HG02623 (cell line): ENCODE measurements around the gene SEMA5A.
"Not testable (repeated sequence)": the region's sequence is repeated elsewhere in the genome, so short reads cannot be mapped to it uniquely, and the experiment has no call there.

ENCODE experiments used
- ATAC-seq: cut with Tn5 transposase; IDR thresholded peaks from one replicate; pipeline ENCODE4 v1.9.1; 2021; ENCODE audit warnings: moderate library complexity; ENCODE audit not compliant: unreplicated experiment

Gene SEMA5A

DNA sequence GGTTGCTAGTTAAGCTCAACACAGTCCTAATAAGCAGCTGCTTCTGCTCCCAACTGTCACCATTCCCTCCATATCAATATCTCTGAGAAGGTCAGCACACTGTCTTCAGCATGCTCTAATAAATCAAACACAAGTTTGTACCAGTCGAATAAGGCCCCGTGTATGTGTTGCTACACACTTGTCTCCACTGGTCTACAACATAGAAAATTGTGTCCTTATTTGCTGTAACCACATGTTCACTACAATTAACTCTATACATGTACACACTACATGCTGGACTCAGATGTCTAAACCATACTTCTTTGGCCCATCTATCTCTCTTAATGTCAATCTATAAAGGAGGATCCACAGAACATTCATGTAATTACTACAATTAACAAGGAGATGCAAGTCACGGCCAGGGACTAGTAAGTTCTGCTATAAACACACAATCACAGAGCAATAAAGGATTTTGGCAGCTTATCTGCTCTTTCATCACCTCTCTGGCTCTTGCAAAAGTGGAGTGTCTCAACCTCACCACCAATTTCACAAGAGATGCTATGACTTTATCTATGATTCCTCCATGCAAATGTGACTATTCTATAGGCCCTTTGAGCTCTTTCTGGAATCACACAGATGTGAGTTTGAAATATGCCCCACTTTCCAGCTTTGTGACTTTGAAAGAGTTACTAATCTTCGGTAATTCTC, 143.9 kb downstream of the SEMA5A start:
- ATAC-seq = no peak

DNA sequence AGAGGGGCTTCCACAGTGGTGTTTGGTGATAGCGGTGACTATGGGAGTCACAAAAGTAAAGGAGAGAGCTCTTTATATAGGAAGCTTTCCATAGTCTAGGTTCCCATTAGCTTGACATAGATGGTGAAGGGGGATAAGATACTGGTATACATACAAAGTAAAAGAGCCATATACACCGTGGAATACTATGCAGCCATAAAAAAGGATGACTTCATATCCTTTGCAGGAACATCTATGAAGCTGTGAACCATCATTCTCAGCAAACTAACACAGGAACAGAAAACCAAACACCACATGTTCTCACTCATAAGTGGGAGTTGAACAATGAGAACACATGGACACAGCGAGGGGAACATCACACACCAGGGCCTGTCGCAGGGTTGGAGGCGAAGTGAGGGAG, 146.1 kb downstream of the SEMA5A start:
- ATAC-seq = not testable (repeated sequence)

DNA sequence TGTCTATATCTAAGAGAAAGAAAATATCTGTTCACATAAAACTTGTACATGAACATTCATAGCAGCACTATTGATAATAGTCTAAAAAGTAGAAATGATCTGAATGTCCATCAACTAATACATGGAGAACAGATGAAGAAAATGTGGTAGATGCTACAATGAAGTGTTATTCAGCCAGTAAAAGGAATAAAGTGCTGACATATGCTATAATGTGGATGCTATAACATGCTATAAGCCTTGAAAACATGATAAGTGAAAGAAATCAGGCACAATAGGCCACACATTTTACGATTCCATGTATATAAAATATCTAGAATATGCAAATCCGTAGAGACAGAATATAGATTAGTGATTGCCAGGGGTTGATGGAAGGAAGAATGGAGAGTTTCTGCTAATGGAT, 146.8 kb downstream of the SEMA5A start:
- ATAC-seq = no peak

DNA sequence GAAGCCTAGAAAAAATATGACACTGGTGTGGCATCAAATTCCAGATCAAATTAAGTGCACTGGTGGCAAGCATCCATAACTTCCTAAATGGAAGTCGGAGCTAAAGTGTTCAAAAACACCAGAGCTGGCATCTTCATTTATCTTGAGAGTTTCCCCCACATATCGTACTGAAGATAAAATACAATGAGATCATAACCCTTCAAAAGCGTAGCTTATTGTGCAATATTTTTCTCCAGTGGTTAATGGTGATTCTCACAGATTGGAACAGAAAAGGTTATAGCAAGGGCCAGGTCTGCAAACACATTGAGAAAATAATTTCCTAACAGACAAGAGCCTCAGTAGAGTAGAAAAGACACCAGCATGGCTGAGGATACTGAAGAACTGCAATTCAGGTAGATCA, 147.6 kb downstream of the SEMA5A start:
- no peak for ATAC-seq

DNA sequence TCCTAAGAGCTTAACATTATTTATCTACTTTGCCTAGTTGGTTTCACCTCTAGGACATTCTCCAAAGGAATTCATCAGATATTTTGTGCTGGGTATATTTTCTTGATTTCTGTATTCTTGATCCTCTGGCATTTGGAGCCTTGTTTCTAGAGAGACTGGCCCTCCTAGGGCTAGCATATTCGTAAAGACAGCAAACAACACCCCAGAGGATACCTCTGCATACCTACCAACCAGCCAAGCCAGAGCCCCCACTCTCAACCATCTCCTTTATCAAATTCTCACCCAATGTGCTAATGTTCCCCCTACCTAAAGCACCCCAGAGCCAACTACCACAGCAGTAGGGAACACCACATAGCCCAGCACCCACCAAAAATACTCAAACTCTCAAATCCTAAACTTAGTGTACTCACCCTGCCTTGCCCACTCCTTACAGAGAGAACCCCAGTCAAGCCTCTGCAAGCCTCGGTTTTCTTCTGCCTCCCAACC, 149.5 kb downstream of the SEMA5A start:
- no peak for ATAC-seq

DNA sequence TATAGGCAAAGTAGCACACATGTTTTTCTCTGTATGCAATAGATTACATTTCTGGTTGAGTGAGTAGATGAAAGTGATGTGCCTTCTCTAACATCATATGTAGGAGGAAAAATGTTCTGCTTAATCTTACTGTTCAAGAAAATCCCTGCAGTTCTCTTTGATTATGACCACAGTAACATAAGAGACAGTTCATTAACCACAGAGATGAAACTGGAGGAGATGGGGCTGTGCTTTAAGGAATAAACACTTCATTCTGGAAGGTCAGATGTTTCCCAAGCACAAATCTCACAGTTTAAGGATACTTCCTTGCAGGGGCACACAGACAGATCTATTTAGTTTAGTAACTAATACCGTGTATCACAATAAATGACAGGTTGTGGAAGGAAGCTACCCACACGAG, 150.2 kb downstream of the SEMA5A start:
- ATAC-seq = no peak

DNA sequence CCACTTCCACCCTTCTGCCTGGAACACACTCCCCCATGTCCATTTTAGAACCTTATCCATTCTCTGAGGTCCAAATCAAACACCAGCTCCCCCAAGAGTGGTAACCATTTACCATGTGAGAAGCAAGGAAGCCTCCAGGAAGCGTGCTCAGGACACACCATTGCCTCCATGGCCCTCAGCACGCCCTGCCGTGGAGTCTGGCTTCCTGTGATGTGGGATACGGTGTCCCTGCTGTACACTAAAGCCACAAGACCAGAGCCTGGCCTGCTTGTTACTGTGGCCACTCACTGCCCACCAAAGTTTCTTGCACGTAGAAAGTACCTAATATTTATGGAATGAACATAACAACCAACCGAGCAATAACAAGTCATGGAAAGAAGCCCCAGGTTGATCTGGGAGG, 151.7 kb downstream of the SEMA5A start:
- no peak for ATAC-seq

DNA sequence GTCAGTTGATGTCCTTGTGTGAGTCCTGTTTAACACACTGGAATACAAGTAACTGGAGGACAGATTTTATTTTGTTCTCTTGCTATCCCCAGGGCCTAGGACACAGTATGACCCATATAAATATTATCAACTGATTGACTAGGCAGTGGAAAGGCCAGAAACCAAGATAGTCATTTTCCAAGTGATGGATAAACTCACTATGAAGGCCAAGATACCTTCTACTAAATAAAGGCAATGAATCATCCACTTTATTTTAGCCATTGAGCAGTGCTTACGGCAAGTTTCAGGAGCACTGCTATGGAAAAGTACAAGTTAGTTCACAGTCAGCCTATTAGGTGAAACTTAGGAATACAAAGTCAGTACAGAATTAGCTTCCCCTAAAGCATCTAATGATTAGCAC, 153.2 kb downstream of the SEMA5A start:
- ATAC-seq = no peak

DNA sequence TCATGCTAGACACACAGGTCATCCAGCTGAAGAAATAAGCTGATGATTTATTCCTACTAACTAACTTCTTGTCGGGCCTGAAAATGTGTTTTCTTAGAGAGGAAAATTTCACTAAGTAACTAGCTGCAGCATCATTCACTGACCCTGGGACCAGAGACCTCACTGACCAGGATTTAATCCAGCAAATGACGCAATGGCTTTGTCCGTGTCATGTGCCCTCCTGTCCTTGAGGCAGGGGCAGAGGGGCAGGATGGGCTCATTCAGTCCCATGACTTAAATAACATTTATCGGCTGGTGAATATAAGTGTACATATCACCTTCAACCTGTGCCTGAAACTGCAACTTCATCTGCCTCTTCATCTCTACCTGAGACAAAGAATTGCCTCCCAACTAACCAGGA, 154.8 kb downstream of the SEMA5A start:
- no peak for ATAC-seq

DNA sequence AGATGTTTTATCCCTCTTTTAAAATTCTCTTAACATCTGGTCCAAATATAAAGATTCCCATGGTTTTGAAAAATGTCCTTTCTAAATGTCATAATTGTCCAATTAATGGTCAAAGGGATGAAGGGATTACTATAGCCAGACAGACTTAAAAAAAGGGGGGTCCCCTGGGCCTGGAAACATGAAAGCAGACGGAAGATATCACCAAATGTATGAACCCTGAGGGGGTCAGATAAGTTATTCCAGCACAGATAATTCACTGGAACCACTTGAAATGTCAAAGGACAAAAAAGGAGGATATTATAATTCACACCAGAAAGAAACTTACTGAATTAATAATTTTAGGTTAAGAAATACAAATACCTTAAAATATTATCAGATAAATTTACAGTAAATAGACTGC, 155.8 kb downstream of the SEMA5A start:
- no peak for ATAC-seq

DNA sequence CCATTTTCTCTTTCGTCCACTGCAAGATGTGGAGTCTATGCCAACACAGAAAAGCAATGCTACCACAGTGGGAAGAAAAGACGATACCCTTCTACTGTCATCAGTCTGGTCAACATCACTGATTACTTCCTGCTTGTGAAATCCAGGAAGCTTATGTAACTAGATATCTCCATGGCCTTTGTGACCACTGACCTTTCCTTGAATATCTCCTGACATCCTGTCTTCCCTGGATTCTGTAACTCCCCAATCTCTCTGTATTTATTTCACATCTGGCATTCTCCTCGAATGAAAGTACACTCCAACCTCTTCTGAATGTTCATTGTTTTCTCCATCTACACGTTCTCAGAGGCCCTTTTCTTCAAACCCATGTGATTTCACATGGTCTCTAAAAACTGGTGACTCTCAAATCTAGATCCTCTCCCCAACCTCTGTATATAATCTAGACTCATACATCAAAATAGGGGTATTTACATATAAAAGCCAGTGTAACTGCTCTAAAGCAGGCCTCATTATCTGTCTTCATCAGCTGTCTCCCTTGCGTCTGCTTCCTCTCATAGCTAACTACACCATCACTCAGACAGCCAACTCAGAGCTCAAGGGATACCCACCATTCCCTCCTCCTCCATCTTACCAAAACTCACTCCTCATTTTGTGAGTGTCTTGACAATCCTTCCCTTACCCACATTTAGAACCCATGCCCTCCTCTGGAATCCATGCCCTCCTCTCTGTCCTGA, 156.8 kb downstream of the SEMA5A start:
- ATAC-seq = no peak

DNA sequence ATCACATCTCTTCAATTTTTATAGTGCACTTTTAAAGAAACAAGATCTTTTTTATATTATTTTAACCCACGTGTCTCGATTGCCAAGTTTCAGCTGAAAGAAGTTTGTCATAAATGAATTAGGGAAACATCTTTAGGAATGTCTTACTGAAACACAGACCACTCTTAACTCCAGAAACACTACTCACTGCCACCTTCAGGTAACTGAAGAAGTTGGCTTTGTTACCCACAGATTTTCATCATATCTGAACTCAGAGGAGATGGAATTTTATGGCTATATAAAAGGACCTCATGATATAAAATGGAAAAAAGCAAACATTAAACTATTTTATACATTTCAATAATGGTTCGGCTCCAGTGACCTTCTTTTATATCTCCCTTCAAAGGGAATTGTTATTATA, 158.0 kb downstream of the SEMA5A start:
- no peak for ATAC-seq

DNA sequence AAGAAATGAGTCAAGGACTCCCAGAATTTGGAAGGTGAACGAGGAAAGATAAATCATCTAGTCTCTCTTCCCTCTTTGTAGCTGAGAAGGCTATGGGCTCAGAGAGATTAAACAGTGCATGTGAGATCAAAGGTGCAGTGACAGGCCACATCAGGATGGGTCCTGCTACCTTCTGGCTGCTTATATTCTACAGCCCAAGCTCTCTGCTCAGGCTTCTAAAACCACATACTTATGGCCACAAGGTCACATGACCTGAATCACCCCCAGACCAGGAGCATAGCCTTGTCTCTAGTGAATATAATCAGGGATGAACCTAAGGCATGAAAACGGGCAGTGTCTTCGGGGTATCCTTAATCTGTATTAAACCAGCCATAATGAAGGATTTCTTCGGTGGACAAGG, 158.9 kb downstream of the SEMA5A start:
- ATAC-seq = no peak

DNA sequence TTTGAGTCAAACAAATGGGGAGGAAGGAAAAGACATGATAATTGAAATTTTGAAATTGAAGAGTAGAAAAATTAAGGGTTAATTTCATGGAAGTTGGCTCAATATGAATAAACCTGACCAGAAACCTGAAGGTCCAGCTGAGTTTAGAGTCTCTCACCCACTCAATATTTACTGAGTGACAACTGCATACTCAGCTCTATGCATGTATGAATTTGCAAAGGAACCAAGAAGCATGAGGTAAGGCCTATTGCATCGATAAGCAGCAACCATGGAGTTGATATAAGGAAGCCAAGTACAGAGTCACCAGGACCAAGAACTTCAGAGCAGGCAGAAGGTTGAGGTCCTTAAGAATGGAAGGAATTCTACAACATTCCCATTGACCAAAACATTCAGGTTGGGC, 163.4 kb downstream of the SEMA5A start:
- ATAC-seq = no peak

DNA sequence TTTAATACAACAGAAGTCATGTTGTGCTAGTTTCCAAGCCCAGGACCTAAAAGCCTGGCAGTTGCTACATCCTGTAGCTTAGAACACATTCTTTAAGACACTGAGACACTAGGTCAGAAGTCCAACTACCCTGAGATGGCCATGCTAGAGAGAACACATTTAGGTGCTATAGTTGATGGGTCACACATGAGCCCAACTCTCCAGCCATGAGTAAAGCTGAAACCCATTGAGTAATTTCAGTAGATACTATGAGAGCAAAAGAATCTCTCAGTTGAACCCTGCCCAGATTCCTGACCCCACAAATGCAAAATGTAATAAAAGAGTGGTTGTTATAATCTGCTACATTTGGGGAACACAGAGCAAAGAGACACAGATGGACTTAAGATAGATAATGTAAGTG, 164.4 kb downstream of the SEMA5A start:
- ATAC-seq = peak; percentile 86

DNA sequence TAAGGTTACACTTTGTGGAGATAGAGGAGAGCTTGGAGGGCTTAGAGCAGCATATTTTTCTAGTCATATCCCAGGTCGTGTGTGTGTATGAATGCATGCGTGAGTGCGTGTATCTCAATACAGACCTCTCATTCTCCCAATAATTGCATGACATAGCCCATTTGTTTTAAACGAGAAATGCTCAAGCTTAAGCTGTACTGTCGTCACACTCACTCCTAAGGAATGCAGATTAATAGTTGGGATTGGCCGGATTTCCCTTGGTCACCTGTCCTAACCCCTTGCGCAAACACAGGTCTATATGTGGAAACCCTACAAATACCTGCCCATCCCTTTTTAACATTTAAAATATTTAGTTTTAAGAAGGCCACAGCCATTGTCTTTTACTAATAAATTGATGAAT, 165.8 kb downstream of the SEMA5A start:
- ATAC-seq = no peak

DNA sequence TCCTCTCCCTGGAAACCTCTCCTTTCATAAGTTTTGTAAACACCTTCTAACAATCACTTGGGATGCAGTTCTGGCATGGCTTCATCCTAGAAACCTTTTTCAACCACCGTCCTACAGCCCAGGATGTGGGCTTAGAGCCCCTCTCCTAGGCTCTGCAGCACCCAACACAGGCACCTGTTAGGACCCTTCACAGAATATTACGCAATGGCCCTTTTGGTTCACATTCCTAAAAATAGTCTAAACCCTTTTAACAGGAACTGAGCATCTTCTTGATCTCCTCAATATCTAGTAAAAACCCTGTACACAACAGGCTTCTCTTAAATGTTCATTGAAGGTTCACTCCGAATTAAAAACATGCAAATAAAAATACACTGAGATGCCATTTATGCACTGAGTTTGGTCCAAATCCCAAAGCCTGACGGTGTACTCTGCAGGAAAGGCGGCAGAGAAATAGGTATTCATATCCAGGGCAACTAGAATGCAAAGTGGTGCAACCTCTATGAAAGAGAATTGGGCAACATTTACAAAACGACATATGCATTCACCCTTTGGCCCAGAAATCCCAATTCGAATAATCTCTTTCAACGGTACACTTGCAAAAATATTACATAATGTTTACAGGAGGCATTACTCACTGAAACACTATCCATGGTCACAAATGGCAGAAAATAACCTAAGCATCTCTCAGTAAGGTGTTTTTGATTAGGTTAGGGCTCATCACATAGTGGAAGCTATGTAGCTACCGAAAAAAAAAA, 169.3 kb downstream of the SEMA5A start:
- no peak for ATAC-seq

DNA sequence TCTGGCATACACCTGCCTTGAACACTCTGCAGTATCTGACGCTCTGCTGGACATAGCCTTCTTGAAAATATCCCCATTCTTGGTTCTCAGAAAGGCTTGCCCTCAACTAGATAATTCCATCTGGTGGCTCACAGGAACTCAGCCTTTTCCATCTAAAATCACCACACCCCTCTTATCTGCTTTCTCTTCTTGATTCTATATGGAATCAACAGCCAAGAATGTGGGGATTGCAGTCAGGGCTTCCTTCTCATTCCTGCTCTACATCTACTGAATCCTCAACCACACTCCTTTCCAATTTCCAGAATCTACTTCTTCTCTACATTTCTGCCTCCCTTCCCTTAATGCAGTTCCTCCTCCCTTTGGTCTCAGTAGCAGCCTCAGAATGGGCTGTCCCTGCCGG, 170.1 kb downstream of the SEMA5A start:
- ATAC-seq = no peak

DNA sequence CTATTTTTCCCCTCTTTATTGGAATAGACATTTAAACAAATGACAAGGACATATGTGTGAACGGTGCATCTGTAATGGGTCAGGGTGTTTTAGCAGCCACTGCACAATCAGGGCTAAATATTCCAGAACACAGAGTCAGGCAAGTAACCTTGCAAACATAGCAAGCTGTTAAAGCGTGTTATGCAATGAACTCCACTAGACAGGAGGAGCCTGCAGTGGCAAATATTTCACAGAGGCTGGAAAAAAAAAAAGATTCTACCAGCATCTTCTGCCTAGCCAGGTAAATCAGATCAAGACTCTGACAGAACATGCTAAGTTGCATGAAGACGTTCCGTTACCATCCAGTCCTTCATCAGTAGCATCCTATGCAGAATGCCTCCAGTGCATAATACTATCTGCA, 171.8 kb downstream of the SEMA5A start:
- ATAC-seq = no peak

DNA sequence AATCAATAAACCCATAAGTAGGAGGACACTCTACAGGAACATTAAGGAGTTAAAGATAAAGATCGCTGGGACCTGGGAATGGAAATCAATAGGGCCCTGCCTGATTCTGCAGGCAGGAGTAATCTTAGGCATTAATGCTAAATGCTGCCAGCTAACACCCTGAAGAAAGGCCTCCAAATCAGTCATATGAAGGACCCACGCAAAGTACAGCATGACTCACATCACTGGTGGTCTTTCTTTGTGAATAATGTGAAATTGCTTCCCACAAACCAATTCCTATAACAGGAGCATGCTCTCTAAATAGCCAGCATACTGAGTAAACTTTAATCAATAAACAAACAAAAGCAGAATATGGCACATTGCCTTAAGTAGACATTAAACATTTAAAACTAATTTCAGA, 172.3 kb downstream of the SEMA5A start:
- no peak for ATAC-seq

DNA sequence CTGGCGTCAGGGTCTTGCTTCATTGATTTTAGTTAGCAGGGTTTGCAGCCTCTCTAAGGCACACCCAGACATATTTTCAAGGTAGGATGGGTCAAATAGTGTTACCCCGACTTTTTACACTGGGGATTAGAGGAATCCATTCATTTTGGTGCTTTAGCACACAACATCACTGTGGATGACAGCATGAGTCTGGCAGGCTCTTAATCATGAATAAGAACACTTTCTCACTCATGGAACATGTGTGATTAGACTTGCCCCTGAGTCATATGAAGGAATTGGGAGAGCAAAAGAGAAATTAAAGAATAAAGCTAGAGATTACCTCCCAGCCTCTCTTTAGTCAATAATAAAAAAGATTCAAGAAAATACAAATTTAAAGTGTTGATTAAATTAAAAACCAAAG, 175.6 kb downstream of the SEMA5A start:
- no peak for ATAC-seq

DNA sequence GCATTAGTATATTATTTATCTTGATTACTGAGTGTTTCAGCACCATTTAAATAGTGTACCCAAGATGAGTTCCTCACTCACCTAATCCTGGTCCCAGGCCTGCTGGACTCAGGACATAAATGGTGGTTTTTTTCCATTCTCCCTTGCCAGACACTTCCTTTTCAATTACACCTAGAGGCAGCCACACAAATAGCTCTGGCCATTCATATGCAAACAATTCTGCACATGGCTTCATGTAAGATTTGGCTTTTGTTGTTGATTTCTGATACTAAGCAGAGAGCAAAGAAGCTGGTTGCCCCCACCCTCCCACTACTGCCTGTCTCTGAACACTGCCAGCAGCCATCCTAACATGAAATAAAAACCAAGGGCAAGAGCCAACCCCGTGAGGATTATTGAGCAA, 180.4 kb downstream of the SEMA5A start:
- ATAC-seq = no peak
